WTC11 (cell line): ENCODE data around the gene MMUT. TPM values are rescaled to one million over a fixed set of nuclear protein-coding genes. Genes with fewer than 3 reads are reported as not detected.
A peak's percentile ranks its signal among the peaks of the same experiment; 100 is the strongest.

ENCODE experiments used
- ATAC-seq: fragments of 200-7000 bp; cut with Tn5 transposase; 2 replicates; pipeline ENCODE4 v1.10.0; 2021; ENCODE audit warnings: mild to moderate bottlenecking, moderate library complexity
- CTCF ChIA-PET: fragments of 300-600 bp; sonication (Branson Sonifier 250); formaldehyde crosslinking; loops from one replicate; lab custom pipeline; 2021; ENCODE audit warnings: antibody characterized with exemption; lab: Charles Lee
- POLR2A ChIA-PET: fragments of 350-600 bp; sonication (Branson Sonifier 250); formaldehyde crosslinking; loops from one replicate; lab custom pipeline; 2021; ENCODE audit warnings: antibody characterized with exemption; lab: Charles Lee
- DNase-seq: peaks from one replicate; pipeline ENCODE4 v3.0.0; 2021; ENCODE audit warnings: low spot score
- H3K27ac Mint-ChIP-seq: 2 replicates; pipeline ENCODE4 v1.8.0; 2021; ENCODE audit warnings: mixed read lengths
- H3K27me3 Mint-ChIP-seq: 2 replicates; pipeline ENCODE4 v1.8.0; 2021; ENCODE audit warnings: low read depth, mild to moderate bottlenecking, moderate library complexity, mixed read lengths
- H3K36me3 Mint-ChIP-seq: 2 replicates; pipeline ENCODE4 v1.8.0; 2021; ENCODE audit warnings: mixed read lengths
- H3K4me1 Mint-ChIP-seq: 2 replicates; pipeline ENCODE4 v1.8.0; 2022; ENCODE audit warnings: mixed read lengths
- H3K4me3 Mint-ChIP-seq: 2 replicates; pipeline ENCODE4 v1.8.0; 2021; ENCODE audit warnings: mild to moderate bottlenecking, moderate library complexity, mixed read lengths
- H3K9me3 Mint-ChIP-seq: 2 replicates; pipeline ENCODE4 v1.8.0; 2021; ENCODE audit warnings: mixed read lengths
- CREB1 ChIP-seq: sonication (generic); formaldehyde crosslinking; IDR thresholded peaks from 2 replicates; pipeline ENCODE4 v1.8.0; 2023; ENCODE audit warnings: mild to moderate bottlenecking, missing genetic modification reagents
- E2F4 ChIP-seq: sonication (generic); formaldehyde crosslinking; IDR thresholded peaks from 2 replicates; pipeline ENCODE4 v1.8.1; 2022; ENCODE audit warnings: low read depth, mild to moderate bottlenecking, moderate library complexity, missing genetic modification reagents, borderline replicate concordance
- EMX1 ChIP-seq: fragments of 250-450 bp; sonication (Bioruptor Pico); IDR thresholded peaks from 2 replicates; pipeline ENCODE4 v1.8.0; 2021; ENCODE audit warnings: mild to moderate bottlenecking
- FOXK1 ChIP-seq: sonication (generic); formaldehyde crosslinking; IDR thresholded peaks from 2 replicates; pipeline ENCODE4 v1.8.0; 2022; ENCODE audit warnings: mild to moderate bottlenecking, moderate library complexity, missing genetic modification reagents
- IRF2 ChIP-seq: sonication (generic); formaldehyde crosslinking; IDR thresholded peaks from 2 replicates; pipeline ENCODE4 v1.8.0; 2022; ENCODE audit warnings: low read depth, missing genetic modification reagents, borderline replicate concordance
- JUN ChIP-seq: sonication (generic); formaldehyde crosslinking; IDR thresholded peaks from 2 replicates; pipeline ENCODE4 v1.8.0; 2023; ENCODE audit warnings: mild to moderate bottlenecking, missing genetic modification reagents
- NFATC4 ChIP-seq: fragments of 250-450 bp; sonication (Bioruptor Pico); IDR thresholded peaks from 2 replicates; pipeline ENCODE4 v1.9.0; 2021; ENCODE audit warnings: mild to moderate bottlenecking
- SMAD3 ChIP-seq: sonication (generic); formaldehyde crosslinking; IDR thresholded peaks from 2 replicates; pipeline ENCODE4 v1.8.0; 2022; ENCODE audit warnings: missing genetic modification reagents, mild to moderate bottlenecking, borderline replicate concordance
- SMAD4 ChIP-seq: sonication (generic); formaldehyde crosslinking; IDR thresholded peaks from 2 replicates; pipeline ENCODE4 v1.8.0; 2022; ENCODE audit warnings: mild to moderate bottlenecking, missing genetic modification reagents
- SP1 ChIP-seq: sonication (generic); formaldehyde crosslinking; conservative IDR thresholded peaks from 2 replicates; pipeline ENCODE4 v1.8.1; 2022; ENCODE audit warnings: missing genetic modification reagents
- ZBTB21 ChIP-seq: sonication (generic); formaldehyde crosslinking; IDR thresholded peaks from 2 replicates; pipeline ENCODE4 v1.8.1; 2023; ENCODE audit warnings: mild to moderate bottlenecking, missing genetic modification reagents, borderline replicate concordance
- ZNF671 ChIP-seq: fragments of 250-450 bp; sonication (Bioruptor Pico); IDR thresholded peaks from 2 replicates; pipeline ENCODE4 v1.8.0; 2021; ENCODE audit warnings: mild to moderate bottlenecking
- ZSCAN18 ChIP-seq: fragments of 250-450 bp; sonication (Bioruptor Pico); IDR thresholded peaks from 2 replicates; pipeline ENCODE4 v2.1.2; 2022; ENCODE audit warnings: mild to moderate bottlenecking, moderate library complexity
- total RNA-seq: library from RNA; stranded (reverse); gene quantifications from 3 replicates; pipeline ENCODE4 v1.2.3, GENCODE V29; 2021
- TF ChIP-seq, protein P1 (sequence below): sonication (generic); formaldehyde crosslinking; conservative IDR thresholded peaks from 2 replicates; pipeline ENCODE4 v1.8.1; 2023; ENCODE audit warnings: mild to moderate bottlenecking, low read depth, missing genetic modification reagents, moderate library complexity
- TF ChIP-seq, protein P2 (sequence below): sonication (generic); formaldehyde crosslinking; IDR thresholded peaks from 2 replicates; pipeline ENCODE4 v1.8.1; 2023; ENCODE audit warnings: mild to moderate bottlenecking, moderate library complexity, missing genetic modification reagents
- TF ChIP-seq, protein P3 (sequence below): sonication (generic); formaldehyde crosslinking; IDR thresholded peaks from 2 replicates; pipeline ENCODE4 v1.8.0; 2022; ENCODE audit warnings: mild to moderate bottlenecking, missing genetic modification reagents

MMUT gene
- total RNA-seq, 1 experiment from 2014 or later, result 12.5 TPM

DNA sequence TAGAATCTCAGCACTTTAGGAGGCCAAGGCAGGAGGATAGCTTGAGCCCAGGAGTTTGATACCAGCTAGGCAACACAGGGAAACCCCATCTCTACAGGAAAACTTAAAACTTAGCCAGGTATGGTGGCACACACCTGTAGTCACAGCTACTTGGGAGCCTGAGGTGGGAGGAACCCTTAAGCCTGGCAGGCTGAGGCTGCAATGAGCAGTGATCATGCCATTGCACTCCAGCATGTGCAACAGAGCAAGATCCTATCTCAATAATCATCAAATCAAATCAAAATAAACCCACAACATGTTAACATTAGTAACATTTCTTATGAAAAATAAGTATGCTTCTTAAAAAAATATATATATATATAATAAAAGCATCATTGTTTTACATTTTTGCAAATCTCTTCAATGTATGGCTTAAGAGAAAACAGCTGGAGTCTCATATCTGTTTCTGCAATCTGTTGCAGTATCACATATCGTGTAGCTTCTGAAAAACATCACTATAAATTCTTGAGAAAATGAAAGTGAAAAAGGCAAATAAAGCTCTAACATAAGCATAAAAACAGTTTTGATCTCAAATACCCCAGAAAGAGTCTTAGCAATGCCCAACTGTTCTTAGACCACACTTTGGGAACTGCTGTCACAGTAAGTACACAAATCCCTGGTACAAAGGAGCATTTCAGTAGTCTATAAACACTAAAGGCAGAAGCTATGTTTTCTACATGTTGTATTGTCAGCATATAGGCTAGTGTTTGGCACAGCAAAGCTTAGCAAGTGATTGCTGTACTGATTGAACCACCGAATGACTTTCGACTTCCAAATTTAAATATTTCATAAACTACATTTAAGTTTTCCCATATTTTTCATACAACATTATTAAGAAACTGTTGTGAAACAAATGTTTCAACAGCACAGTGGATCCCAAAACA lies 8.0 kb downstream of the MMUT start (continued):
- TF ChIP-seq FOXK1 (CRISPR knock-in tag), result no peak
- no peak for TF ChIP-seq EMX1
- TF ChIP-seq, protein P1, sequence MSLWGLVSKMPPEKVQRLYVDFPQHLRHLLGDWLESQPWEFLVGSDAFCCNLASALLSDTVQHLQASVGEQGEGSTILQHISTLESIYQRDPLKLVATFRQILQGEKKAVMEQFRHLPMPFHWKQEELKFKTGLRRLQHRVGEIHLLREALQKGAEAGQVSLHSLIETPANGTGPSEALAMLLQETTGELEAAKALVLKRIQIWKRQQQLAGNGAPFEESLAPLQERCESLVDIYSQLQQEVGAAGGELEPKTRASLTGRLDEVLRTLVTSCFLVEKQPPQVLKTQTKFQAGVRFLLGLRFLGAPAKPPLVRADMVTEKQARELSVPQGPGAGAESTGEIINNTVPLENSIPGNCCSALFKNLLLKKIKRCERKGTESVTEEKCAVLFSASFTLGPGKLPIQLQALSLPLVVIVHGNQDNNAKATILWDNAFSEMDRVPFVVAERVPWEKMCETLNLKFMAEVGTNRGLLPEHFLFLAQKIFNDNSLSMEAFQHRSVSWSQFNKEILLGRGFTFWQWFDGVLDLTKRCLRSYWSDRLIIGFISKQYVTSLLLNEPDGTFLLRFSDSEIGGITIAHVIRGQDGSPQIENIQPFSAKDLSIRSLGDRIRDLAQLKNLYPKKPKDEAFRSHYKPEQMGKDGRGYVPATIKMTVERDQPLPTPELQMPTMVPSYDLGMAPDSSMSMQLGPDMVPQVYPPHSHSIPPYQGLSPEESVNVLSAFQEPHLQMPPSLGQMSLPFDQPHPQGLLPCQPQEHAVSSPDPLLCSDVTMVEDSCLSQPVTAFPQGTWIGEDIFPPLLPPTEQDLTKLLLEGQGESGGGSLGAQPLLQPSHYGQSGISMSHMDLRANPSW (CRISPR knock-in tag), result no peak
- no peak for TF ChIP-seq CREB1
- no peak for TF ChIP-seq ZNF671 (CRISPR knock-in tag)
- no peak for TF ChIP-seq SMAD3 (CRISPR knock-in tag)

GRCh38 chr6:49453221-49453620 lies 9.8 kb downstream of the MMUT start:
- H3K4me3 Mint-ChIP-seq, result no peak overlapping the region
- no peak for TF ChIP-seq NFATC4 (CRISPR knock-in tag)
- no peak for TF ChIP-seq IRF2
- no peak for TF ChIP-seq ZSCAN18 (CRISPR knock-in tag)
- TF ChIP-seq ZBTB21 (CRISPR knock-in tag), result no peak
- TF ChIP-seq E2F4 (CRISPR knock-in tag), result no peak
- TF ChIP-seq, protein P2, sequence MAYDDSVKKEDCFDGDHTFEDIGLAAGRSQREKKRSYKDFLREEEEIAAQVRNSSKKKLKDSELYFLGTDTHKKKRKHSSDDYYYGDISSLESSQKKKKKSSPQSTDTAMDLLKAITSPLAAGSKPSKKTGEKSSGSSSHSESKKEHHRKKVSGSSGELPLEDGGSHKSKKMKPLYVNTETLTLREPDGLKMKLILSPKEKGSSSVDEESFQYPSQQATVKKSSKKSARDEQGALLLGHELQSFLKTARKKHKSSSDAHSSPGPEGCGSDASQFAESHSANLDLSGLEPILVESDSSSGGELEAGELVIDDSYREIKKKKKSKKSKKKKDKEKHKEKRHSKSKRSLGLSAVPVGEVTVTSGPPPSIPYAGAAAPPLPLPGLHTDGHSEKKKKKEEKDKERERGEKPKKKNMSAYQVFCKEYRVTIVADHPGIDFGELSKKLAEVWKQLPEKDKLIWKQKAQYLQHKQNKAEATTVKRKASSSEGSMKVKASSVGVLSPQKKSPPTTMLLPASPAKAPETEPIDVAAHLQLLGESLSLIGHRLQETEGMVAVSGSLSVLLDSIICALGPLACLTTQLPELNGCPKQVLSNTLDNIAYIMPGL (CRISPR knock-in tag), result no peak
- TF ChIP-seq SP1 (CRISPR knock-in tag), result no peak
- TF ChIP-seq, protein P3, sequence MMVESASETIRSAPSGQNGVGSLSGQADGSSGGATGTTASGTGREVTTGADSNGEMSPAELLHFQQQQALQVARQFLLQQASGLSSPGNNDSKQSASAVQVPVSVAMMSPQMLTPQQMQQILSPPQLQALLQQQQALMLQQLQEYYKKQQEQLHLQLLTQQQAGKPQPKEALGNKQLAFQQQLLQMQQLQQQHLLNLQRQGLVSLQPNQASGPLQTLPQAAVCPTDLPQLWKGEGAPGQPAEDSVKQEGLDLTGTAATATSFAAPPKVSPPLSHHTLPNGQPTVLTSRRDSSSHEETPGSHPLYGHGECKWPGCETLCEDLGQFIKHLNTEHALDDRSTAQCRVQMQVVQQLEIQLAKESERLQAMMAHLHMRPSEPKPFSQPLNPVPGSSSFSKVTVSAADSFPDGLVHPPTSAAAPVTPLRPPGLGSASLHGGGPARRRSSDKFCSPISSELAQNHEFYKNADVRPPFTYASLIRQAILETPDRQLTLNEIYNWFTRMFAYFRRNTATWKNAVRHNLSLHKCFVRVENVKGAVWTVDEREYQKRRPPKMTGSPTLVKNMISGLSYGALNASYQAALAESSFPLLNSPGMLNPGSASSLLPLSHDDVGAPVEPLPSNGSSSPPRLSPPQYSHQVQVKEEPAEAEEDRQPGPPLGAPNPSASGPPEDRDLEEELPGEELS (CRISPR knock-in tag), result no peak
- no peak for TF ChIP-seq JUN (CRISPR knock-in tag)
- no peak for TF ChIP-seq FOXK1 (CRISPR knock-in tag)
- no peak for TF ChIP-seq SMAD4 (CRISPR knock-in tag)
- ChIA-PET POLR2A (no interaction called here), CTCF (interaction anchor here (0.7 to 1.0 kb wide), 5 partner anchors 43 to 398 kb away, joined by 3 to 5 read pairs (median 3); no protein-coding TSS in a partner anchor)
- H3K27me3 Mint-ChIP-seq, result no peaks in the 10 kb centered on the region
- H3K9me3 Mint-ChIP-seq, result no peaks in the 10 kb centered on the region
- DNase-seq, result no peak
- no peak overlapping the region for H3K27ac Mint-ChIP-seq
- peak; percentile 41; the same call in 1 of the 2 replicates for ATAC-seq
- H3K36me3 Mint-ChIP-seq, result peaks cover 10% of the 10 kb centered on the region; the same call in 1 of the 2 replicates
- no peaks in the 10 kb centered on the region for H3K4me1 Mint-ChIP-seq
